ENCODE results near the gene MAD1L1.

MAD1L1 gene

GRCh38 chr7:2140216-2141020, 92.3 kb downstream of the MAD1L1 start:
- no peak for TF ChIP-seq CTCF (IDR thresholded peaks at IDR 0.05; ENCODE audit: insufficient read depth, low read length, poor library complexity, severe bottlenecking)
- TF ChIP-seq EZH2phosphoT487 (conservative IDR thresholded peaks at IDR 0.05; ENCODE audit: low read length): no peak

GRCh38 chr7:2139004-2139699, 93.6 kb downstream of the MAD1L1 start:
- H3K27ac ChIP-seq (ENCODE audit: low read depth, low read length): no peak overlapping the region
- H2AFZ ChIP-seq (ENCODE audit: low read depth, low read length, severe bottlenecking): no peak overlapping the region
- H3K9me3 ChIP-seq (ENCODE audit: insufficient read depth, low read length): no peaks in the 10 kb centered on the region
- H4K20me1 ChIP-seq (ENCODE audit: low read depth, low read length): no peaks in the 10 kb centered on the region
- H3F3A ChIP-seq (ENCODE audit: insufficient read depth): no peaks in the 10 kb centered on the region
- H3K9me2 ChIP-seq (replicated peaks; ENCODE audit: insufficient read depth, low read length): no peaks in the 10 kb centered on the region
- no peak overlapping the region for H3K4me2 ChIP-seq (ENCODE audit: low read depth, low read length, poor library complexity, severe bottlenecking)
- H3K36me3 ChIP-seq (ENCODE audit: low read length): no peaks in the 10 kb centered on the region
- no peaks in the 10 kb centered on the region for H3K27me3 ChIP-seq (ENCODE audit: low read length)
- no peak for TF ChIP-seq EZH2phosphoT487 (conservative IDR thresholded peaks at IDR 0.05; ENCODE audit: low read length)
- TF ChIP-seq CTCF (IDR thresholded peaks at IDR 0.05; ENCODE audit: insufficient read depth, low read length, poor library complexity, severe bottlenecking): no peak
- no peaks in the 10 kb centered on the region for H3K79me2 ChIP-seq (ENCODE audit: insufficient read depth, low read length)
- no peak overlapping the region for H3K9ac ChIP-seq (ENCODE audit: low read length)
- no peak overlapping the region for H3K4me3 ChIP-seq (ENCODE audit: insufficient read depth, low read length, poor library complexity, severe bottlenecking)

More at GRCh38 chr7:2140216-2141020, 92.3 kb downstream of the MAD1L1 start:
- Histone ChIP-seq H3K4me2 (ENCODE audit: low read depth, low read length, poor library complexity, severe bottlenecking) (no peak overlapping the region), H3K27me3 (ENCODE audit: low read length) (no peaks in the 10 kb centered on the region), H4K20me1 (ENCODE audit: low read depth, low read length) (no peaks in the 10 kb centered on the region), H3K9ac (ENCODE audit: low read length) (no peak overlapping the region), H2AFZ (ENCODE audit: low read depth, low read length, severe bottlenecking) (no peak overlapping the region), H3K4me3 (ENCODE audit: insufficient read depth, low read length, poor library complexity, severe bottlenecking) (no peak overlapping the region), H3K79me2 (ENCODE audit: insufficient read depth, low read length) (no peaks in the 10 kb centered on the region), H3K27ac (ENCODE audit: low read depth, low read length) (no peak overlapping the region), H3K9me3 (ENCODE audit: insufficient read depth, low read length) (no peaks in the 10 kb centered on the region), H3F3A (ENCODE audit: insufficient read depth) (no peaks in the 10 kb centered on the region), H3K36me3 (ENCODE audit: low read length) (no peaks in the 10 kb centered on the region), H3K9me2 (replicated peaks; ENCODE audit: insufficient read depth, low read length) (no peaks in the 10 kb centered on the region)

- Histone ChIP-seq H3K27me3 (ENCODE audit: low read length) (no peaks in the 10 kb centered on the region), H3F3A (ENCODE audit: insufficient read depth) (no peaks in the 10 kb centered on the region), H3K79me2 (ENCODE audit: insufficient read depth, low read length) (no peaks in the 10 kb centered on the region), H3K4me2 (ENCODE audit: low read depth, low read length, poor library complexity, severe bottlenecking) (no peak overlapping the region), H3K9me2 (replicated peaks; ENCODE audit: insufficient read depth, low read length) (no peaks in the 10 kb centered on the region), H3K9me3 (ENCODE audit: insufficient read depth, low read length) (no peaks in the 10 kb centered on the region), H3K36me3 (ENCODE audit: low read length) (no peaks in the 10 kb centered on the region), H3K4me3 (ENCODE audit: insufficient read depth, low read length, poor library complexity, severe bottlenecking) (no peak overlapping the region), H2AFZ (ENCODE audit: low read depth, low read length, severe bottlenecking) (no peak overlapping the region), H3K9ac (ENCODE audit: low read length) (no peak overlapping the region), H3K27ac (ENCODE audit: low read depth, low read length) (no peak overlapping the region), H4K20me1 (ENCODE audit: low read depth, low read length) (no peaks in the 10 kb centered on the region)
- TF ChIP-seq EZH2phosphoT487 (conservative IDR thresholded peaks at IDR 0.05; ENCODE audit: low read length): no peak
- no peak for TF ChIP-seq CTCF (IDR thresholded peaks at IDR 0.05; ENCODE audit: insufficient read depth, low read length, poor library complexity, severe bottlenecking)
These were observed 94.5 kb downstream of the MAD1L1 start for GRCh38 chr7:2138146-2138765.
